Colonic mucosa (tissue), 4 donors: ENCODE results near the gene SLC12A9. TPM values are rescaled to one million over a fixed set of nuclear protein-coding genes. Genes with fewer than 3 reads are reported as not detected.

ENCODE experiments used
- DNase-seq: peaks from one replicate; pipeline ENCODE4 v3.0.0-alpha.2; 2020
- H3K27ac ChIP-seq: fragments of 200-600 bp; one replicate; pipeline ENCODE4 v1.8.0; 2021
- H3K27me3 ChIP-seq: fragments of 200-600 bp; one replicate; pipeline ENCODE4 v1.8.0; 2021
- H3K36me3 ChIP-seq: fragments of 200-600 bp; one replicate; pipeline ENCODE4 v1.8.0; 2021
- H3K4me1 ChIP-seq: fragments of 200-600 bp; one replicate; pipeline ENCODE4 v1.8.0; 2021; ENCODE audit warnings: mild to moderate bottlenecking
- H3K4me3 ChIP-seq: fragments of 200-600 bp; one replicate; pipeline ENCODE4 v1.8.0; 2021
- H3K9ac ChIP-seq, 2 donors: one replicate each; pipeline ENCODE4 v1.7.0; 2013; ENCODE audit warnings: control low read depth in 2 of 2, low read depth in 2 of 2, low read length in 2 of 2
- H3K9me3 ChIP-seq: fragments of 200-600 bp; one replicate; pipeline ENCODE4 v1.8.0; 2021
- CTCF ChIP-seq: fragments of 200-600 bp; IDR thresholded peaks from one replicate; pipeline ENCODE4 v1.8.0; 2022; ENCODE audit warnings: antibody characterized with exemption, mild to moderate bottlenecking
- intact Hi-C: fragments of 100-400 bp; cut with DNase I; formaldehyde crosslinking; loops from one replicate; pipeline ENCODE4 v1.14.1; 2022
- total RNA-seq, 2 donors: library from RNA; stranded (reverse); fragmentation: NEBNext Ultra II Directional in 1 of 2; extraction: Animal tissue kit (Norgen Biotek cat#: 25700) in 1 of 2; gene quantifications; one replicate each; pipeline ENCODE4 v1.2.1, GENCODE V29; 2021
- donor health status: healthy.
- donor health status: DM: no; HTN: no; CAD: no.
- donor health status: DM: no; HTN: no; CAD: no.

The SLC12A9 gene
- total RNA-seq, 2 donors from 2014 or later = 24.1 to 35.9 TPM

GRCh38 chr7:100884736-100885439, 32.4 kb downstream of the SLC12A9 start:
- Histone ChIP-seq H3K4me1 (peaks cover 14% of the 10 kb centered on the region), H3K9me3 (no peaks in the 10 kb centered on the region), H3K27me3 (no peaks in the 10 kb centered on the region), H3K9ac (no peak overlapping the region), H3K4me3 (no peak overlapping the region), H3K36me3 (peaks cover 31% of the 10 kb centered on the region), H3K27ac (no peak overlapping the region)
- DNase-seq = no peak
- TF ChIP-seq CTCF = no peak
- intact Hi-C loops = no loop called here

- no peak for DNase-seq
- no peak for TF ChIP-seq CTCF
Measured at GRCh38 chr7:100885440-100886141, 33.1 kb downstream of the SLC12A9 start.

GRCh38 chr7:100886142-100886935, 33.8 kb downstream of the SLC12A9 start:
- intact Hi-C loops = no loop called here
- no peak for TF ChIP-seq CTCF
- H3K27me3 ChIP-seq = no peaks in the 10 kb centered on the region
- H3K36me3 ChIP-seq = peaks cover 29% of the 10 kb centered on the region
- H3K27ac ChIP-seq = no peak overlapping the region
- peak overlapping the region in 1 of 2 donors; percentile 12 for H3K9ac ChIP-seq
- no peaks in the 10 kb centered on the region for H3K9me3 ChIP-seq
- no peak overlapping the region for H3K4me3 ChIP-seq
- H3K4me1 ChIP-seq = peaks cover 20% of the 10 kb centered on the region
- DNase-seq = no peak

More at GRCh38 chr7:100885440-100886141, 33.1 kb downstream of the SLC12A9 start:
- Histone ChIP-seq H3K4me1 (peaks cover 16% of the 10 kb centered on the region), H3K27ac (no peak overlapping the region), H3K27me3 (no peaks in the 10 kb centered on the region), H3K9ac (no peak overlapping the region), H3K4me3 (no peak overlapping the region), H3K36me3 (peaks cover 31% of the 10 kb centered on the region), H3K9me3 (no peaks in the 10 kb centered on the region)
- intact Hi-C loops = no loop called here

GRCh38 chr7:100886936-100887515, 34.5 kb downstream of the SLC12A9 start:
- peak overlapping the region; percentile 81 for H3K27ac ChIP-seq
- no peak for DNase-seq
- H3K27me3 ChIP-seq = no peaks in the 10 kb centered on the region
- H3K4me3 ChIP-seq = no peak overlapping the region
- H3K36me3 ChIP-seq = peaks cover 22% of the 10 kb centered on the region
- intact Hi-C loops = no loop called here
- H3K9ac ChIP-seq = peak overlapping the region in 1 of 2 donors; percentile 84
- H3K9me3 ChIP-seq = no peaks in the 10 kb centered on the region
- TF ChIP-seq CTCF = no peak
- peaks cover 20% of the 10 kb centered on the region for H3K4me1 ChIP-seq
